ENCODE results near the gene MRTFA.

DNA sequence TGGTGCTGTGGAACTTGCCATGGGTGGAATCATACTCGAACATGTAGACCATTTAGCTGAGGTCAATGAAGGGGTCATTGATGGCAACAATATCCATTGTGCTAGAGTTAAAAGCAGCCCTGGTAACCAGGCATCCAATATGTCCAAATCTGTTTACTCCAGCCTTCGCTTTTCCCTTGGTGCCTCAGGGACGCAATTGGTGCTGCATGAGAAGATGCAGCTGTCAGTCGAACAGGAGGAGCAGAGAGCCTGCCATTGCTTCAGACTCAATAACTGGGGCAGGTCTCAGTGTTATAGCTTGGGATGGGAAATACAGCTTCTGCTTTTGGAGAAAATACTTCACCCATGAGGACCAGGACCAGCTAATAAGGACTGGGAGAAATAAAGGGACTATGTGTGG is 37.8 kb upstream of the MRTFA start:
- no peak for TF ChIP-seq POLR2AphosphoS5 (IDR thresholded peaks at IDR 0.05; ENCODE audit: low read depth, low read length)
- TF ChIP-seq POLR2A (IDR thresholded peaks at IDR 0.05; ENCODE audit: low read depth, low read length): no peak
- no peak for TF ChIP-seq TAF1 (IDR thresholded peaks at IDR 0.05; ENCODE audit: borderline replicate concordance, low read depth, low read length)
